GM19193 (cell line): ENCODE measurements around the gene POLDIP3.

ENCODE experiments used
- POLR2A ChIP-seq: IDR thresholded peaks from 4 replicates; pipeline ENCODE4 v1.6.1; 2011; ENCODE audit not compliant: insufficient read depth, insufficient read length; ENCODE audit errors: extremely low read depth

POLDIP3 gene

GRCh38 chr22:42645938-42646568 is 31.4 kb upstream of the POLDIP3 start:
- no peak for TF ChIP-seq POLR2A

- no peak for TF ChIP-seq POLR2A
Measured at GRCh38 chr22:42645341-42645937, 30.8 kb upstream of the POLDIP3 start.

- TF ChIP-seq POLR2A: no peak
Measured at GRCh38 chr22:42644422-42645340, 30.0 kb upstream of the POLDIP3 start.

- TF ChIP-seq POLR2A: no peak
Measured at GRCh38 chr22:42643634-42644421, 29.1 kb upstream of the POLDIP3 start.

GRCh38 chr22:42642806-42643633 is 28.3 kb upstream of the POLDIP3 start:
- TF ChIP-seq POLR2A: no peak

GRCh38 chr22:42641801-42642413 is 27.2 kb upstream of the POLDIP3 start:
- no peak for TF ChIP-seq POLR2A

GRCh38 chr22:42639541-42640241 is 25.0 kb upstream of the POLDIP3 start:
- TF ChIP-seq POLR2A: no peak

- no peak for TF ChIP-seq POLR2A
Measured at GRCh38 chr22:42637555-42637954, 22.9 kb upstream of the POLDIP3 start.

GRCh38 chr22:42636506-42636905 is 21.8 kb upstream of the POLDIP3 start:
- TF ChIP-seq POLR2A: no peak

GRCh38 chr22:42635531-42635930 is 20.8 kb upstream of the POLDIP3 start:
- no peak for TF ChIP-seq POLR2A

- TF ChIP-seq POLR2A: no peak
Measured at GRCh38 chr22:42633013-42633412, 18.3 kb upstream of the POLDIP3 start.

GRCh38 chr22:42632096-42632495 is 17.4 kb upstream of the POLDIP3 start:
- no peak for TF ChIP-seq POLR2A
